Activated CD8-positive, alpha-beta memory T cell treated with anti-CD3 and anti-CD28 coated beads for 24 hours (primary cell): Measurements from ENCODE around the gene SLC24A5.

Experiments used
- DNase-seq: peaks from one replicate; pipeline ENCODE4 v3.0.0-alpha.2; 2020

The SLC24A5 gene

DNA sequence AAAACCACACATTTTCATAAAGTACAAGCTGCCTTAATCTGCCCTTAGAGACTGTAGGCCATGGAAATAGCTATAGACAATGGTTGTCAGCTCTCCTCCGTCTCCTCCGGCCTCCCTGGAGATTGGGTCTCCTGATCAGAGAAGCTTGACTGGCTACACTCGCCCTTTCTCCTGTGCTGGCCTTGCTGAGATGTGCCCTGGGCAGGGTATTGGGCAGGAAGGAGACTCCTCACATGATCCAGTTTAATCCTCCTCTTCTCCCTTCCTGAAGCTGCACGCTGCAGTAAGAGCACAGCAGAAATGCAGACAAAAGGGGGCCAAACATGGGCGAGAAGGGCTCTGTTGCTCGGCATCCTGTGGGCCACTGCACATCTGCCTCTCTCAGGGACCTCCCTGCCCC, at the start of gene SLC24A5:
Gene SLC24A5 (plus strand): TSS at position 246 of the 400 bp plus-strand sequence. CDS start 55 bp downstream, at position 301.
- DNase-seq: no peak

DNA sequence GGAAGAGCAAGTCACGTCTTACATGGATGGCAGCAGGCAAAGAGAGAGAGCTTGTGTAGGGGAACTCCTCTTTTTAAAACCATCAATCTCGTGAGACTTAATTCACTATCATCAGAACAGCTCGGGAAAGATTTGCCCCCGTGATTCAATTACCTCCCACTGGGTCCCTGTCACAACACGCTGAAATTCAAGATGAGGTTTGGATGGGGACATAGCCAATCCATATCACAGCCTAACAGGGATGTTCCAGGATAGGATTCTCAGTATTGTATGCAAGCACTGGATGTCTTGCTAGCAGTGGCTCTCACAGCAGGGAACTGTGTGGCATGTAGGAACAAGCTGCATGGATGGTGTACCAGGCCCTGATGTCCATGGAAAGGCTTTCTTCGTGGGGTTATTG, 47.8 kb upstream of the SLC24A5 start:
- DNase-seq: no peak

DNA sequence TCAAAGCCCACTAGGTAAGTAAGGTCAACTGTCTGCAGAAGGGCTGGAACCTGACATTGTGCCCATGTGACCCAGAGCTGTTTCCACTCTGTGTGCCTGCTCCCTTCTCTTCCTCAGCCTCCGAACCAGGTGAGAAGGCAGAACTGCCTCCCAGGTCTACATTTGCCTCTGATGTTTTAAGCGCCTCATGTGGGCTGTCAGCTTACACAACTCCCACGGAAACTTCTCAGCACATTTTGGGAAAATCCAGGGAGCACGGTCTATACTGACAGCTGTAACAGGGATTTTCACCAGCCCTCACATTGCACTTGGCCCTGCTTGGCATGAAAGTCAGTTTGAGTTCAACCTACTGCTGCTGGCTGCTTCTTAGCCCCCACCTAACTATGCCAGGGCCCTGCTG, 46.9 kb upstream of the SLC24A5 start:
- DNase-seq: no peak

DNA sequence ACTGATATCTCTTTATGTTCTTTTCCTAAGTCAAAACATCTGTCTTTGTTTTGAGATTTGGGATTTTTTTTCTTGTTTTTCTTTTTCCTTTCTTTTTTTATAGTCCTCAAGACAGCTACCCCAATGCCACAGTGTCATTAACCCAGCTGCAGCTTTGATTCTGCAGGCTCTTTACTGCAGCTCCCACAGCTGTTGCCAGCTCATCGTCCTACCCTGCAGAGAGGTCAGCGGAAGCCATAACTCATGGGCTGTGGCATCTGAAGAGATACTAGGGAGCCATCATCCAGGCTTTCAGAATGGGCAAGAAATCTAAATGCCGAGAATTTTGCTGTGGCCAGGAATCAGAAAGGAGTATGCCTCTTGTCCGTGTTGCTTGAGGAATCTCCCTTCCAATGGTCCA, 44.3 kb upstream of the SLC24A5 start:
- DNase-seq: no peak

DNA sequence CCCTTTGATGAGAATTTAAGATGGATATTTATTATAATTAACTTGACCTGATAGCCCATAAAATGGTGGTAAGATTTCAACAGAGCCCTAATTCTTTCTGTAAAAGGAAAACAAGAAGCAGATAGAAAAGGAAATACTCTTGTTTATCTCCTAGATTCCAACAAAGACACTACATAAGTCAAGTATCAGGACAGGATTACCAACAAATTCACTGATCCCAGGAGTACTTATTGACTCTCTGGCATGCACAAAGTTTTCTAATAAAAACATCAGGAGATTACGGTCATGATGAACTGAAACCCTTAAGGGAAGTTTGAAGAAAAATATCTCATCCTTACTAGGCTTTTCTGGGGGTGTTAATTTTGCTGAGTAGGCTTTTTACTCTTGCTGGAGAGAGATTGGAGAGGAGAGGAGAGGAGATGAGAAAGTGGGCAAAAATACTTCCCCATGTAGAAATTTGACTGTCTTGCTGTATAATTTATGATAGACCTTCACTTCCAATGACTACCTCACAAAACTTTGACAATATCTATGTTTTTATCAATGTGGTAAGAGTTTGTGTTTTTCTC, 43.1 kb upstream of the SLC24A5 start:
- no peak for DNase-seq

DNA sequence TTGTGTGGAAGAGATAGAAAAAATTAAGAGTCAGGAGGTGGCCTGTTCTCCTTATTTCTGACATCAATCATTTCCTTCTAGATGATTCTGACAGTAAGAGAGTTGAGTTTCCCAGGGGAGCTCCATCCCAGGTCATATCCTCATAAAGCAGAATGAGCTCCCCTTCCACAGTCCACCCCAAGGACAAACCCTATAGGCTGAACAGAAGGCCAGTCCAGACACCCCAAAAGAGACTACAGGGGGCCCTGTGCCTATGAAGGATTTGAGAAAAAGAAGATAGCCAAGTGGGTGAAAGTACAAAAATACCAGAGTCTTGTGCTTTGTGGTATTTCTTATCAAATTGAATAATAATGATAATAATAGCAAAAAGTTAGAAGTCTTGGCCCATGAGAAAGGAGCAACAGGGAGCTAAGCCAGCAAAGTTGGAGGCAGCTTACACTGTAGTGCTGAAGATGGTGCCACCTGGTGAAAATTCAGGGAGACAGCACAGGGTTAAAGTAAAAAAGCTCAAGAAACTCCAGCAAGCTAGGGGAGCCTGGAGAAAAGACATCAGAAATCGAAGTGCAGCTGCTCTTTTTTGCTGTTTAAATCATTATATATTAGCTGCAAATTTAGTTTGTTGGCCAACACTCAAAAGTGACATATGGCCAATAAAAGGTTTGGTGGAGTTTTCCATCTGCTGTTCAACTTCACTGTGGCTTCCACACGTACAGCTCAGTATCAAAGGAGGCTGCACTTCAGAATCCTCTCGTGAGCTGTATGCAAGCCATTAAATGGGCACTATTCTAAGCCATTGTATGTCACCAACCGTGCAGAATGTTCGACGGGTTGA, 35.8 kb upstream of the SLC24A5 start:
- DNase-seq: no peak

DNA sequence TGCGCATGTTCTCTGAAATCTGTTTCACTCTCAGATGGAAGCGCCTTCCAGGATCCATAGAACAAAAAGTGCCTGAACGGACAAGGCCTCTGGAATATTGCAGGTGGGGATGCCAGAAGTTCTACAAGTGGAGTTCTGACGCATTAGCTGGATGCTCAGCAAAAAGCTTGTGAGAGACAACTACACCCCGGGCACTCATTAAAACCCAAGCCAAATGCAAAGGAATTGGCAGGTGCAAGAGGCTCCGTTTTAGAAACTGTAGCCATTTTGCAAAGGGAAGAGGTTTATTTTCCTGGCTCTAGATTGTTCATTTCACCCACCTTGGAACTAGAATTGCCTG, 35.2 kb upstream of the SLC24A5 start:
- DNase-seq: no peak

DNA sequence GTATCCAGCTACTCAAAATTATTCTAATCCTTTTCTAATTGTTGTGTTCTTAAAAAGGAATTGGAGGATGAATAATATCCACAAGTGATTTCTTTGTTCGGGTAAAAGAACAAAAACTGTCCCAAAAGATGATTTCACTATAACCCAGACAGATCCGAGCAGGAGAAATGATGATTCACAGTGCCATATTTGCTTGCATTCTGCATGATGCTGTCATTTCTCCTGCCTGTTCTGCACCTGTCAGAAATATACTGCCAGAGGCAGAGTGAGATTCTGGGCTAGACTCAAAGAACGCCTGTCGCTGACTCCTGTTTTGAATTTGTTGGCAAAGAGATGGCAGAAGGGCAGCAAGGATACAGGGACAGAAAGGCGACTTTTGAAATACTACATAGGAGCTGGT, 34.7 kb upstream of the SLC24A5 start:
- no peak for DNase-seq

DNA sequence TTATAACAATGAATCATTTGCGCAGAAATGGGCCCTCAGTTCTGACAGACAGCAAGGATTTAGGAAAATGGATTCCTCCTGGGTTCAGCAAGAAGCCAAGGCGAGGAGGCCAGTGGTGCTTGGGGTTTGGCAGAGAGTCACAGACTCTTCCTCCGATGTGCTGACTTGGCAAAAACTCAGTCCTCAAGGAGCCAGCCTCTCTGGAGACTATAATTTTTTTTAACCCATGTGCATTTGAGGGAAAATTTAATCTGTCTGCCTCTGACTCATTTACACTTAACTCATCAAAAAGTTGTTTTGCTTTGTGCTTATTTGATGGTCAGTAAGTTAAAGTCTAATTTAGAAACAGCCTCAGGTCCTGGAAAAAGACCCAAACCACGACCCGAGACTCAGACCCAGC, 34.2 kb upstream of the SLC24A5 start:
- no peak for DNase-seq

DNA sequence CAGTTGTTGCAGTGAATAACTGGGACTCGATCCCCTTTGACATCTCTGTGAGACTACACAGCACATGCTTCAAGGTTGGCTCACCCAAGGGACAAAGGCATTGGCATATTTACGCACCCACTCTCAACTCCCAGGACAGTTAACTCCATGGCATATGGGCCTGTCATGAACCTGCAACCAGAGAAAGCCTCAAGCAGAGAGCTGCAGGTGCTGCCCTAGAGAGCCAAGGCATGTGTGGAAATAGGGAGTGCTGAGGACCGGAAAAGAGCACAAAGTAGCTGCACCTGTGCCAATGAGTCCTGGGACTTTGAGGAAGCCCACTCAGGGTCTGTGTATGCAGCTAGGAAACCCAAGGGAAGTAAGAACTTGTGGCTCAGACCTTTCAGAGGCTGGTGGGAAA, 32.9 kb upstream of the SLC24A5 start:
- DNase-seq: no peak

DNA sequence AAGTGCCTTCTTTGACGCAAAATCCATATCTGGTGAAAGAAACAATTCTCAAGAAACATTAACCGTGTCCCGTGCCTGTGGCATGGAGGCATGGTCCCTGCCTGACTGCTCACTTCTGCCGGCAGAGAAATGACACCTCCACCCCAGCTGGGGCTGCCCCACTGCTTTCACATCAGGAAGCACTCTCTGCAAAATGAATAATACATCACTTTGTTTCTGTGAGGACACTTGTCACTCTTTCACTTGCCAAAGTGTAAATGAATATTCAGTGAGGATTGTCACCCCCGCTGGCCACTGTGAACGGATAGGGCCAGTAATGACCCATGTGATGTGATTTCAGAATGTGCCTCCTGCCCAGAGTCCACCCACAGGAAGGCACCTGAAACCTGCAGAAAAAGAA, 31.1 kb upstream of the SLC24A5 start:
- no peak for DNase-seq

DNA sequence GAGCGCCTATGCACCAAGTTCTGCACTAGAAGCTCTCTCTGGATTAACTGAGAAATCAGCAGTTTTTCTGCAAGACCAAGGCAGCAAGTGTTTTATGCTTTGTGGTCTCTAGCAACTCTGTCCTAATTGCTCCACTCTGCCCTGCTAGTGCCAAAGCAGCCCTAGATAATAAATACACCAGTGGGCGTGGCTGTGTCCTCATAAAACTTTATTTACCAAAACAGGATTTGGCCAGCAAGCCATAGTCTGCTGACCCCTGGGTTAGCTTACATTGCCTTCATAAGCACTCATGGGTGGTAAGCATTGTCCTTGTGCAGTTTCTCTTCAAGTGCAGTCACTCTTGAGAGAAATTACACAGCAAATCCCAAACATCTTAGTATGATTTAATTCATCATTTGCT, 30.7 kb upstream of the SLC24A5 start:
- no peak for DNase-seq

DNA sequence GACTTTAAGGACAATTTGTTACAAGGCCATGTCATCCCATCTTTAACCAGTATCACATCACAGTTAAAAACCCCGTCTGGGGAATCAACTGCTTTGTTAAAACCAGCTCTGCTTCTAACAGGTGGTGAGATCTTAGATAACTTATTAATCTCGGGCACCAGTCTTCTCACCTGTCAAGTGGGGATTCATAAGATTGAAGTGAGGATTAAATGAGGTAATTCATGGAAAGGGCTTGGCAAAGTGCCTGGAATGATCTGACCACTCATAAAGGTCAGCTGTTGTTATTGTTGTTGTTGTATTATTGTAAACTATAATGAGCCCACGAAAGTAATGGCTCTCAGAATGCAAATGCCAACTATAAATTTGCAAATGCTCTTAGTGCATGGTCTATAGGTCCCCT, 30.1 kb upstream of the SLC24A5 start:
- no peak for DNase-seq

DNA sequence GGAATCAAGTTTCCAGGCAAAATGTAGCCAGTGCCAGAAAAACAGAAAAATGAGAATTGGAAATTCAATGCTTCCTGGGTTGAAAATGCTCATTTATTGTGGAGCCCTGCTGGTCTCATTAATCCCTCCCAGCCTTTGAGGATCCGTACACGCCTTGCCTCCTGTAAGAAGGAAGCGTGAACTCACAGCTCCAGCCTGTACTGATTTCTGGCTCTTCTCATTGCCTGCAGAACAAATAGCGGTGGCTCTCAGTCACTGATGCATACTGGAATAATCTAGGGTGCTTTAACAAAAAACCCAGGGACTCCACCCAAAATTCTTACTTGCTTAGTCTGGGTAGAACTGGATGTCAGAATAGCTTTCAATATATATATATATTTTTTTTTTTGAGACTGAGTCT, 29.3 kb upstream of the SLC24A5 start:
- no peak for DNase-seq

DNA sequence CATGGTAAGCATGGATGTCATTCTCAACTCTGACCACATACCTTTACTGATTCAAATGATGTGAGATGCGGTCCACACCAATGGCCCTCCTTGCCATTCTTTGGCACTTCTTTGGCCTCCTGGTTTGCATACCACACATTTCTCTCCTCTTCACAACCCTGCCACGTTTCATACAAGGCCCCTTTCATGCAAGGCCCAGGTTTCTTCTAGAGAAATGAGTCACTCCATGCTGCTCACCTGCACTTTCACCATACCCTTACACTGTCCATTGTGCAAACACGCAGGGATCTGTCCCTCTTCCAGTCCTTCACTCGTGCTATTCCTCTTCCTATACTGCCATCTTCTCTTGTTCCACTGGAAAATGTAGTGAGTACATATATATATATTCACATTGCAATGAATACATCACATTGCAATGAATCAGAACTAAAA, 24.4 kb upstream of the SLC24A5 start:
- DNase-seq: no peak

DNA sequence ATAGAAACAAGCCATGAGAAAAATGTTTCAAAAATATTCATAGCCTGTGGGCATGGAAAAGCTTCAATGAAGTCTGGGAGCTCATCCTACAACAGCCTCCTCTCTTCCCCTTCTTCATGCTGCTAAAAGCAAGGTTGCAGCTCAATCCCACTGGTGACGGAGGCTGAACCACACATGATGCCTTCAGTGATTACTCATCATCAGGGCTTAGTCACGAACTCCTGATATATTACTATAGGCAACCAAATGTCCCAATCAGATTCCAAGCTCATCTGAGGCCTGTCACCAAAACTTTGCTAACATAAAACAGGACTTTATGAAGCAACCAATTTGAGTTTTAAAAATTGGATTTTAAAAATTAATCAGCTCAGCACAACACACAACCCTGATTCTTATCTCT, 24.0 kb upstream of the SLC24A5 start:
- no peak for DNase-seq

DNA sequence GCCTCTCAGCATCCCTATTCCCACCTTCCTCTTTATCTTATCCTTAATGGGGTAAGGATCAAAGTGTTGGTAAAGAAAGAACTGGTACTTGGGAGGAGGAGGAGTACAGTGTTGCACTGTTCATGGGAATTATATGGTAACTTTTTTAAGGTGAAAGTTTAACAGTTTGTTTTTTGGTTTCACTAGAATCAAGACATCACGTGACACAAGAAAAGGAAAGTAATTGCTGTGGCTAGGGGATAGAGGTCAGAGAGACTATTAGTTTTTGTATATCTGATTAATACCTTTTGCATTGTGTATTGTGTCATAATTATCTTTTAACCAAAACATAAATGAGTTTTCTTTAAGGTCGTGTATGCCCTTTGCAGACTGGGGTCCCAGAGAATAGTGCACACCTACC, 23.5 kb upstream of the SLC24A5 start:
- no peak for DNase-seq

DNA sequence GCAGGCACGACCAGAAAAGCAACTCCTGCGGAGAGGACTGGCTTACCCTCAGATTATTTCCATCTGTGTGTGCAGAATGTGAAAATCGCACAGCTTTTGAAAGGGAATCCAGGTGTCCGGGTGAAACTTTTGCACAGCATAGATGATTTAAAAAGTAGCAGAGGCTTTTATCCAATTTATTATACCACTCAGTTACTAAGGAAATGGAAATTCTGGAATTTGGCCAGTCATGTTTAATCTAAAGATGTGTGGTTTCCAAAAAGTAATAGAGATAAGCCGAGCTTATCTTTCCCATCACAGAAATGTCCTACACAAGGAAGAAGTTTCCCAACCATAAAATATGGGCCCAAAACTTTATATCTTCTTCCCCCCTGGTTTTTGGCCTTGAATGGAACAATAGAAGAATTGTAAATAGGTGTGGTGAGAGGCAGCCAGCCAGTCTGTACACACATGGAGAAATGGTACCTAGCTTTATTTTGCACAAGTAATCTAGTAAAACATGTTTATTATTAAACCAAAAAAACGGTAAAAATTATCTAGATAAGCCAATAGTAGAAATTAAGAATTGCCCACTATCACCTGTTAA, 19.3 kb upstream of the SLC24A5 start:
- no peak for DNase-seq

DNA sequence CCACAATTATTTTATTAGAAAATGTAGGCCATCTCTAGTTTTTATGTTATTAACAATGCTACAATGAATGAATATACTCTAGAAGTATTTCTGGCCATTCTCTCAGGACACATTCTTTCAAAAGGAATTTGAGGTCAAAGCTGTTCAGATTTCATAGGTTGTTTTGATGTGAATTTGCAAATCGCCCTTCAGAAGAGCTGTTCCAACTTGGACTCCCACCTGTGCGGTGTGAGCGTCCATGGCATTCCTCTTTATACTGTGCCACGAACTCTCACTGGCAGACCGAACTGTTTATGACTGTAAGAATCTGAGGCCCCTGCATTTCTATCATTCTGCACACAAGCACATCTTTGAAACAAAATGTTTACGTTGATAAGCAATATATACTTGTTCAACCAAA, 18.6 kb upstream of the SLC24A5 start:
- DNase-seq: no peak

DNA sequence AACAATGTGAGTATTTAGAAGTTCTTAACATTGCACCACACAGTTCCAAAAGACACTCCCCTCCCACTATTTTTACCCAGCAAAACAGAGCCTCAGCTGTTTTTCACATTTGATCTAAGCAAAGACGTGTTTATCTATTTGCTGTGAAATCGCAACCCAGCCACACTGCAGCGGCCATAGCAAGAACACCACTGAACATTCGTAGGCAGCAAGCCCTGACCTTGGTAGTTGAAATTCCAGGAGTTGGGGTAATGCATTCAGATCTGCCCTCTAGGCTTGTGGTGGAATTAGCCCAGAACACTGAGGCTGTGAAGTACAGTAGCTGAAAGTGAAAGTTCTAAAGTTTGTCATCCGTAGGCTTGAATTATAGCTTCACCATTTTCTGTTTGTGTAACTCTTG, 17.1 kb upstream of the SLC24A5 start:
- DNase-seq: no peak

DNA sequence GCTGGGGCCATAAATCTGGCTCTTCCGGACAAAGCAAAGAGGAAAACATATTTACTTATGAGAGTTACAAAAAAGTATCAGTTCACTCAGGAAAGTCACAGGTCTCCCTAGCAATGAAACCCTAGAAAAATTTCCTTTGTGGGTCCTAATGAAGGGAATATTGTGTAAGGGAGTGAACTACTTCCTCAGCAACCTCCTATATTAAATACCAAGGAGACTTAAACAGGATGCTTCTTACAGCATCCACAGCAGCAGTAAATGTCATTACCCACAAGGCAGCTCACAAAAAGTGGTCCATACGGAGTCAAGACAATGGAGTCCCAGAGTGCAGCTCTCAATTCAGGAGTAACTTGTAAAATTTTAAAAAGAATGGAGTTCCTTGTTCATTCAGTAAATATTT, 14.9 kb upstream of the SLC24A5 start:
- DNase-seq: no peak

DNA sequence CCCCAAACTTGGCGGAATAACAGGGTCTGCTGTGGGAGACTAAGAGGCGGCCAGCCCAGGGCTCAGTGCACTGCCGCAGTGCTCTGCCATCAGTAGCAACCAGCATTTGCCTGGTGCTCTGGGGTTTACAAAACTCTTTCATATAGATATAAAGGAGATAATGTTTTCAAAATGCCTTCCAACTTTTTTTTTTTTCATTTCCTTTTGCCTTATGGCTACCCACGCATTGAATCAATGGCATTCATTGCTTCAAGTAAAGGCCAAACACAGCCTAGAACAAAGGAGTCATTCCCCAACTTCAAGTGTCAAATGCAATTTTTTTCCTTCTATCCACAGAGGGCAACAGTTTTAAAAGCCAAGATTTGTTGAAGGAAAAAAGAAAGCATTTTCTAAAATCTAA, 11.6 kb upstream of the SLC24A5 start:
- DNase-seq: no peak

DNA sequence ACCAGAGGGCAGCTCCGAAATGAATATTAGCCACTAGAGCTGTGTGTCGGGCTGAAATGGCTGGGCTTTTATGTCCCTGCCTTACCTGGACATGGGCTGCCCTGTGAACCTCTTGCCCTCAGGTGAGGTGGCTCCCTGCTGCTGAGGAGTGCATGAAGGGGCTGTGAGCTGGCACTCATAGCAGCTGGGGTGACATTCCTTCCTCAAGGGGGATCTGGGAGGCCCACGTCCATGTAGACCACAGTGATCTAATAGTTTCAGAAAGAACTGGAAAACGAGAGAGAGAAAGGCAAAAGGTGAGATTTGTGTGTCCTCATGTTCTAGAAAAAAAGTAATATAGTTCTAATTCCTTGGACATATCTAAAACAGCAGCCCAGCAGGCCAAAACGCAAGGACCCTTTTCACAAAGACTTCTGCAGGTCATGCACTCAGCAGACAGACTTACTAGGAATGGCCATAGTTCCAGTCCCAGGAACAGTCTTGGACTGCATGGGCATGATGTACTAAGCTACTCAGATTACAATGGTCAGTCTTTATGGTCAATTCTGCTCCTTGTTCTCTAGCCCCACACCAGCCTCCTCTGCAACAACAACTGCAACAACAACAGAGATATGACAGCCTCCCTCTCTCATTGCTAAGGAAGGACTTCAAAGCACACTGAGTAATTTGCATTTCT, 10.8 kb upstream of the SLC24A5 start:
- no peak for DNase-seq

DNA sequence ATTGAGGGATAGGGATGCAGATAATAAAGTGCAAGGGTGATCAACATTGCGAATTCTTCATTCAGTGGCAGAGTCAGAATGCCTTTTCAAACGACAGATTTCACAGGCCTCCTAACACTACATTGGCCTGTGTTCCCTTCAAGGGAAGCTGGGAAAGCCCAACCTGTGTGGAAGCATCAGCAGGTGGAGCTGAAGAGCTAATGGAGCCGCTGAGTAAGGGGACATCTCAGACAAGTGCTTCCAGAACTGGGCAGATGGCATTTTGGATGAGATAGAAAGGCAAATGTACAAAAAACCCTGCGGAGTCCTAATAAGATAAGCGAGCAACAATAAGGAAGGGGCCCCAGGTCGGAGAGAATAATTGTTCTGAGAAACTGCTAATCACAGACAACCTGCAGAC, 8.5 kb upstream of the SLC24A5 start:
- DNase-seq: no peak
